K562 (cell line): Measurements from ENCODE around the gene NCDN. TPM values are rescaled to one million over a fixed set of nuclear protein-coding genes. Genes with fewer than 3 reads are reported as not detected.

Experiments used
- ARID2 ChIP-seq: fragments of 450-650 bp; IDR thresholded peaks from 2 replicates; pipeline ENCODE4 v1.6.1; 2017; ENCODE audit warnings: antibody characterized with exemption, mild to moderate bottlenecking
- CC2D1A ChIP-seq: fragments of 450-650 bp; IDR thresholded peaks from 2 replicates; pipeline ENCODE4 v1.6.1; 2017; ENCODE audit warnings: mild to moderate bottlenecking
- ETV6 ChIP-seq, 3 experiments: fragments of 150-350 bp in 1 of 3; sonication (generic) in 1 of 3; formaldehyde crosslinking in 1 of 3; IDR thresholded peaks; 2 replicates each; pipeline versions ENCODE4 v1.6.1 to v1.8.0; 2014 to 2022; ENCODE audit warnings: borderline replicate concordance in 2 of 3, low read depth in 2 of 3, antibody characterized with exemption in 1 of 3, low read length in 1 of 3, mild to moderate bottlenecking in 1 of 3, missing genetic modification reagents in 1 of 3
- GATA2 ChIP-seq: sonication (generic); formaldehyde crosslinking; IDR thresholded peaks from 2 replicates; pipeline ENCODE4 v1.4.0; 2020; ENCODE audit warnings: mild to moderate bottlenecking, missing genetic modification reagents
- KAT7 ChIP-seq: sonication (generic); formaldehyde crosslinking; IDR thresholded peaks from 2 replicates; pipeline ENCODE4 v1.8.0; 2022; ENCODE audit warnings: missing genetic modification reagents, mild to moderate bottlenecking, borderline replicate concordance
- MAFG ChIP-seq: fragments of 450-650 bp; conservative IDR thresholded peaks from 2 replicates; pipeline ENCODE4 v1.6.1; 2016; ENCODE audit warnings: missing genetic modification characterization, missing compliant biosample characterization
- NFIX ChIP-seq: fragments of 250-450 bp; sonication (Bioruptor Pico); IDR thresholded peaks from 2 replicates; pipeline ENCODE4 v1.4.0; 2020; ENCODE audit warnings: low read depth, mild to moderate bottlenecking, moderate library complexity
- PHB ChIP-seq: fragments of 250-450 bp; sonication (Bioruptor Pico); IDR thresholded peaks from 2 replicates; pipeline ENCODE4 v1.5.0; 2021
- PURB ChIP-seq: sonication (generic); formaldehyde crosslinking; IDR thresholded peaks from 2 replicates; pipeline ENCODE4 v1.9.0; 2021; ENCODE audit warnings: low read depth, mild to moderate bottlenecking, missing genetic modification reagents
- RBM39 ChIP-seq: fragments of 200-400 bp; formaldehyde crosslinking; optimal IDR thresholded peaks from 2 replicates; pipeline ENCODE3; 2018; ENCODE audit warnings: low read depth, low read length
- RFX1 ChIP-seq: fragments of 450-650 bp; IDR thresholded peaks from 2 replicates; pipeline ENCODE4 v1.6.1; 2016; ENCODE audit warnings: mild to moderate bottlenecking, moderate library complexity
- RUNX1 ChIP-seq: sonication (generic); IDR thresholded peaks from 2 replicates; pipeline ENCODE4 v1.6.1; 2016; ENCODE audit warnings: antibody characterized with exemption, low read depth
- SMC3 ChIP-seq: conservative IDR thresholded peaks from 2 replicates; pipeline ENCODE4 v1.6.1; 2011; ENCODE audit warnings: low read depth, low read length, improper control_type of control experiment; ENCODE audit not compliant: insufficient read depth
- SRF ChIP-seq, 2 experiments: fragments of 250-450, 450-650 bp in 1 of 2; sonication (Bioruptor Pico) in 1 of 2; sonication (generic) in 1 of 2; formaldehyde crosslinking; IDR thresholded peaks; 2 replicates each; pipeline versions ENCODE4 v1.5.0 to v1.5.1; 2020 to 2022; ENCODE audit warnings: mild to moderate bottlenecking in 1 of 2, missing genetic modification reagents in 1 of 2
- SRSF9 ChIP-seq: fragments of 200-400 bp; formaldehyde crosslinking; IDR thresholded peaks from 2 replicates; pipeline ENCODE4 v1.6.1; 2017; ENCODE audit warnings: low read depth, low read length, borderline replicate concordance
- TAF15 ChIP-seq: fragments of 200-400 bp; formaldehyde crosslinking; IDR thresholded peaks from 2 replicates; pipeline ENCODE4 v1.6.1; 2017; ENCODE audit warnings: mild to moderate bottlenecking, low read depth, low read length, moderate library complexity
- TCF3 ChIP-seq: sonication (generic); formaldehyde crosslinking; IDR thresholded peaks from 2 replicates; pipeline ENCODE4 v1.4.0; 2020; ENCODE audit warnings: mild to moderate bottlenecking, missing genetic modification reagents
- TEAD1 ChIP-seq, 2 experiments: fragments of 450-650 bp in 1 of 2; sonication (generic) in 1 of 2; formaldehyde crosslinking; IDR thresholded peaks; 2 replicates each; pipeline versions ENCODE4 v1.4.0 to v1.8.0; 2020 to 2022; ENCODE audit warnings: mild to moderate bottlenecking in 2 of 2, missing genetic modification reagents in 1 of 2
- TRIM24 ChIP-seq, 2 experiments: fragments of 450-650 bp; IDR thresholded peaks; 2 replicates each; pipeline ENCODE4 v1.6.1; 2016
- UBTF ChIP-seq, 2 experiments: IDR thresholded peaks; 2 replicates each; pipeline ENCODE4 v1.6.1; 2012; ENCODE audit warnings: improper control_type of control experiment in 2 of 2, low read depth in 2 of 2, low read length in 2 of 2, borderline replicate concordance in 1 of 2
- ZNF551 ChIP-seq: fragments of 250-450 bp; sonication (Bioruptor Pico); IDR thresholded peaks from 2 replicates; pipeline ENCODE4 v1.5.0; 2021; ENCODE audit warnings: mild to moderate bottlenecking, moderate library complexity
- ZNF584 ChIP-seq: fragments of 200-800 bp; sonication (Bioruptor generic); IDR thresholded peaks from 2 replicates; pipeline ENCODE4 v1.6.1; 2016; ENCODE audit warnings: low read depth, mild to moderate bottlenecking, missing genetic modification characterization, missing compliant biosample characterization
- ZNF695 ChIP-seq: fragments of 450-650 bp; formaldehyde crosslinking; IDR thresholded peaks from 2 replicates; pipeline ENCODE4 v1.4.0; 2020; ENCODE audit warnings: mild to moderate bottlenecking, moderate library complexity
- polyA plus RNA-seq, 8 experiments: library from polyadenylated mRNA; depleted of rRNA in 4 of 8; stranded (reverse) in 5 of 8; unstranded in 3 of 8; fragments of >200 nt; fragmentation: Nextera tagmentation in 2 of 8; fragmentation: Illumina TruSeq in 1 of 8; extraction: Ambion mirVana in 2 of 8; extraction: Trizol in 1 of 8; gene quantifications; 2 replicates each; pipeline versions ENCODE4 v1.2.1 to v1.2.3, GENCODE V29; 2011 to 2014; ENCODE audit warnings: inconsistent platforms in 1 of 8, missing spikeins in 1 of 8
- total RNA-seq, 7 experiments: library from RNA; depleted of rRNA in 6 of 7; stranded (reverse); fragments of >200 nt in 6 of 7; fragmentation: Illumina TruSeq in 2 of 7; extraction: Trizol in 2 of 7; gene quantifications; 2 replicates each; pipeline versions ENCODE4 v1.2.1 to v1.2.3, GENCODE V29; 2011 to 2021; ENCODE audit warnings: low replicate concordance in 1 of 7
- TF ChIP-seq, protein P1 (sequence below): IDR thresholded peaks from 3 replicates; pipeline ENCODE4 v1.6.1; 2011; ENCODE audit warnings: borderline replicate concordance, mild to moderate bottlenecking; ENCODE audit not compliant: insufficient read length, insufficient read depth
- TF ChIP-seq, protein P2 (sequence below): fragments of 450-650 bp; IDR thresholded peaks from 2 replicates; pipeline ENCODE4 v1.6.1; 2016; ENCODE audit warnings: antibody characterized with exemption

Gene NCDN
- total and polyA plus RNA-seq, 9 of the 15 experiments (the other 6 are each of a cell fraction or from before 2014, with no cell fraction given) = 1.9 to 35.1 (median 10.7) TPM

GRCh38 chr1:35568975-35569395 is 11.4 kb downstream of the NCDN start (continued):
- TF ChIP-seq SMC3 (peak; percentile 97), GATA2 (CRISPR knock-in tag) (no peak), KAT7 (CRISPR knock-in tag) (no peak), ZNF551 (CRISPR knock-in tag) (no peak), ZNF695 (CRISPR knock-in tag) (no peak), UBTF (IDR thresholded peaks at IDR 0.05; ENCODE audit: borderline replicate concordance in 1 of 2, low read depth in 2 of 2, low read length in 2 of 2) (no peak), PURB (CRISPR knock-in tag) (no peak), RBM39 (no peak), TAF15 (no peak), SRSF9 (no peak), TCF3 (CRISPR knock-in tag) (no peak), ETV6 (IDR thresholded peaks at IDR 0.05; ENCODE audit: borderline replicate concordance in 1 of 2, low read depth in 2 of 2, low read length in 1 of 2) (no peak), ETV6 (CRISPR knock-in tag; IDR thresholded peaks at IDR 0.05; ENCODE audit: borderline replicate concordance) (no peak), CC2D1A (peak; percentile 74; the same call in 1 of the 2 replicates), SRF (CRISPR knock-in tag; IDR thresholded peaks at IDR 0.05) (no peak), TEAD1 (CRISPR knock-in tag; IDR thresholded peaks at IDR 0.05) (0 out of 4 replicates have a peak, but pooled peaks of 1 of the 2 experiments have one; percentile 38), RFX1 (no peak), ZNF584 (CRISPR knock-in tag) (no peak), RUNX1 (no peak), ARID2 (peak; percentile 75; the same call in 1 of the 2 replicates), TRIM24 (IDR thresholded peaks at IDR 0.05) (no peak), MAFG (no peak), NFIX (CRISPR knock-in tag) (no peak), PHB (CRISPR knock-in tag) (no peak)
- TF ChIP-seq, protein P1, sequence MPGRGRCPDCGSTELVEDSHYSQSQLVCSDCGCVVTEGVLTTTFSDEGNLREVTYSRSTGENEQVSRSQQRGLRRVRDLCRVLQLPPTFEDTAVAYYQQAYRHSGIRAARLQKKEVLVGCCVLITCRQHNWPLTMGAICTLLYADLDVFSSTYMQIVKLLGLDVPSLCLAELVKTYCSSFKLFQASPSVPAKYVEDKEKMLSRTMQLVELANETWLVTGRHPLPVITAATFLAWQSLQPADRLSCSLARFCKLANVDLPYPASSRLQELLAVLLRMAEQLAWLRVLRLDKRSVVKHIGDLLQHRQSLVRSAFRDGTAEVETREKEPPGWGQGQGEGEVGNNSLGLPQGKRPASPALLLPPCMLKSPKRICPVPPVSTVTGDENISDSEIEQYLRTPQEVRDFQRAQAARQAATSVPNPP = no peak
- TF ChIP-seq, protein P2, sequence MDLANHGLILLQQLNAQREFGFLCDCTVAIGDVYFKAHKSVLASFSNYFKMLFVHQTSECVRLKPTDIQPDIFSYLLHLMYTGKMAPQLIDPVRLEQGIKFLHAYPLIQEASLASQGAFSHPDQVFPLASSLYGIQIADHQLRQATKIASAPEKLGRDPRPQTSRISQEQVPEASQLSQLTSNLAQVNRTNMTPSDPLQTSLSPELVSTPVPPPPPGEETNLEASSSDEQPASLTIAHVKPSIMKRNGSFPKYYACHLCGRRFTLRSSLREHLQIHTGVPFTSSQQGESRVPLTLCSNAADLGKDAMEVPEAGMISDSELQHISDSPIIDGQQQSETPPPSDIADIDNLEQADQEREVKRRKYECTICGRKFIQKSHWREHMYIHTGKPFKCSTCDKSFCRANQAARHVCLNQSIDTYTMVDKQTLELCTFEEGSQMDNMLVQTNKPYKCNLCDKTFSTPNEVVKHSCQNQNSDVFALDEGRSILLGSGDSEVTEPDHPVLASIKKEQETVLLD = no peak
